PC-9 (cell line): ENCODE measurements around the gene KRT82. TPM values are rescaled to one million over a fixed set of nuclear protein-coding genes. Genes with fewer than 3 reads are reported as not detected.

Experiments used
- BruUV-seq: library from RNA; stranded (reverse); fragments of 400-500 nt; replicated peaks from 2 replicates; lab custom pipeline; 2021; lab: Mats Ljungman, UMichigan
- CTCF ChIA-PET: fragments of 300-600 bp; sonication (Branson Sonifier 250); formaldehyde crosslinking; loops from one replicate; lab custom pipeline; 2022; ENCODE audit warnings: antibody characterized with exemption; lab: Charles Lee
- POLR2A ChIA-PET: fragments of 300-600 bp; sonication (Branson Sonifier 250); formaldehyde crosslinking; loops from one replicate; lab custom pipeline; 2022; ENCODE audit warnings: antibody characterized with exemption; ENCODE audit not compliant: unreplicated experiment; lab: Charles Lee
- DNase-seq, 2 experiments: peaks; one replicate each; pipeline versions ENCODE4 v3.0.0 to v3.0.0-alpha.2; 2015 to 2022; ENCODE audit warnings: mixed read lengths in 1 of 2
- H2AFZ ChIP-seq: fragments of 200-600 bp; sonication (generic); 2 replicates; pipeline ENCODE4 v1.8.1; 2017; ENCODE audit warnings: antibody characterized with exemption
- H3F3A ChIP-seq: fragments of 200-600 bp; sonication (generic); 2 replicates; pipeline ENCODE4 v1.8.1; 2017; ENCODE audit warnings: antibody characterized with exemption, mild to moderate bottlenecking, low read depth; ENCODE audit not compliant: insufficient read depth
- H3K27ac ChIP-seq: fragments of 200-600 bp; sonication (generic); 2 replicates; pipeline ENCODE4 v1.6.1; 2016; ENCODE audit warnings: mixed run types
- H3K27me3 ChIP-seq: fragments of 200-600 bp; sonication (generic); 2 replicates; pipeline ENCODE4 v1.6.1; 2016; ENCODE audit warnings: low read depth, mixed run types; ENCODE audit not compliant: insufficient read depth
- H3K36me3 ChIP-seq: fragments of 200-600 bp; sonication (generic); 2 replicates; pipeline ENCODE4 v1.6.1; 2016; ENCODE audit warnings: low read depth, mixed run types
- H3K4me1 ChIP-seq: fragments of 200-600 bp; sonication (generic); replicated peaks from 2 replicates; pipeline ENCODE4 v1.6.1; 2016; ENCODE audit warnings: mixed run types; ENCODE audit not compliant: insufficient read depth
- H3K4me2 ChIP-seq: fragments of 200-600 bp; sonication (generic); 2 replicates; pipeline ENCODE4 v1.6.1; 2017; ENCODE audit warnings: mixed run types
- H3K4me3 ChIP-seq: fragments of 200-600 bp; sonication (generic); 2 replicates; pipeline ENCODE4 v1.6.1; 2016; ENCODE audit warnings: mixed run types
- H3K79me2 ChIP-seq: fragments of 200-600 bp; sonication (generic); 2 replicates; pipeline ENCODE4 v1.6.1; 2017; ENCODE audit warnings: low read depth, mixed run types
- H3K9me2 ChIP-seq: fragments of 200-600 bp; sonication (generic); 2 replicates; pipeline ENCODE4 v1.8.1; 2017; ENCODE audit warnings: mild to moderate bottlenecking; ENCODE audit not compliant: insufficient read depth
- H3K9me3 ChIP-seq: fragments of 200-600 bp; sonication (generic); 2 replicates; pipeline ENCODE4 v1.8.1; 2016; ENCODE audit warnings: low read depth; ENCODE audit not compliant: insufficient read depth
- H4K20me1 ChIP-seq: fragments of 200-600 bp; sonication (generic); 2 replicates; pipeline ENCODE4 v1.8.1; 2017; ENCODE audit not compliant: insufficient read depth
- CTCF ChIP-seq: fragments of 200-600 bp; sonication (generic); conservative IDR thresholded peaks from 2 replicates; pipeline ENCODE4 v1.6.1; 2017; ENCODE audit warnings: mixed run types, antibody characterized with exemption, mild to moderate bottlenecking, moderate library complexity
- EZH2 ChIP-seq: fragments of 200-600 bp; sonication (generic); IDR thresholded peaks from 2 replicates; pipeline ENCODE4 v1.8.0; 2017; ENCODE audit warnings: antibody characterized with exemption, low read depth
- intact Hi-C: fragments of 100-400 bp; cut with micrococcal nuclease; formaldehyde crosslinking; loops from one replicate; pipeline ENCODE4 v1.10.0; 2022; ENCODE audit not compliant: unreplicated experiment
- total RNA-seq: library from RNA; stranded (reverse); gene quantifications from 2 replicates; pipeline ENCODE4 v1.2.3, GENCODE V29; 2021

Gene KRT82
- total RNA-seq, 1 experiment from 2014 or later = not detected

DNA sequence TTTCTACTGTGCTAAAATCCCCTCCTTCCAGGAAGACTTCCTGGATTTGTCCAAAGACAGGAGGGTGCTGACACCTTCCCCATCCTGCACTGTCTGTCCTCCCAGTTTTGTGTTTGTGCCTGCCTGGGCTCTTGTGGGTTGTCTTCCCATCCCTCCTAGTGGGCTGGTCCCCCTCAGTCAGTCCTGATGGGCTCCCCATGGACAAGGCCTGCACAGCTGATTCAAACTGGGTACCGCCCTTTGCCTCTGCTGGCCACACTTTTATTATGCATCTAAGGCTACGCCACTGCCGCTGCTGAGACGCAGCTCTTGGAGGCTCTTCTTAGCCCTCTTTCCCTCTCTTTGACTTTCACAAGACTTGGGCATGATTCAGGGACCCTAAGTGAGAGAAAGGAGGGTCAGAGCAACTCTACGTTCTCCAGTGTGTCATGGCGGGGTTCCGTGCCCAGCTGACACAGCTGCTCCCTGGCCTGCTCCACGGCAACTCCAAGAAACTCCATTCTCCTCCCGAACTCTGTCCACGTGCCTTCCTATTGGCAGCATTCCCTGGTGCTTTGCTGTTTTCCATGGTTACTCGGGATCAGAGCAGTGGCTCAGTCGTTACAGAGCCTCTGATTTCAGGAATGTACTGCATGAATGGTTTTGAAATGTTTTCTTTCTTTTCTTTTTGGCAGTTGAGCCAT lies 35.1 kb downstream of the KRT82 start:
- H3F3A ChIP-seq = no peaks in the 10 kb centered on the region
- H4K20me1 ChIP-seq = no peaks in the 10 kb centered on the region
- intact Hi-C loops = loop anchor here (5.0 kb wide), 1 partner anchor 44 kb away; no protein-coding TSS in a partner anchor
- H3K36me3 ChIP-seq = no peaks in the 10 kb centered on the region
- peaks cover 9% of the 10 kb centered on the region for H3K4me1 ChIP-seq
- no peaks in the 10 kb centered on the region for H3K9me2 ChIP-seq
- H3K79me2 ChIP-seq = no peaks in the 10 kb centered on the region
- H3K4me2 ChIP-seq = no peak overlapping the region
- H3K4me3 ChIP-seq = no peak overlapping the region
- POLR2A ChIA-PET = interaction anchor here (0.6 kb wide), 2 partner anchors 69 to 92 kb away, joined by 4 read pairs; no protein-coding TSS in a partner anchor
- H3K27me3 ChIP-seq = no peaks in the 10 kb centered on the region
- H2AFZ ChIP-seq = no peak overlapping the region
- BruUV-seq = no TSS peak
- DNase-seq = no peak
- CTCF ChIA-PET = interaction anchor here (0.5 to 2.3 kb wide), 4 partner anchors 216 to 508 kb away, joined by 4 to 20 read pairs (median 8); no protein-coding TSS in a partner anchor
- H3K9me3 ChIP-seq = no peaks in the 10 kb centered on the region
- no peak for TF ChIP-seq EZH2
- H3K27ac ChIP-seq = no peak overlapping the region

GRCh38 chr12:52369809-52370208 lies 36.3 kb downstream of the KRT82 start:
- ChIA-PET POLR2A (interaction anchor here (0.6 kb wide), 2 partner anchors 86 to 526 kb away, joined by 4 to 6 read pairs; no protein-coding TSS in a partner anchor), CTCF (interaction anchor here (0.6 kb wide), 1 partner anchor 494 kb away, joined by 7 read pairs; no protein-coding TSS in a partner anchor)
- no peaks in the 10 kb centered on the region for H3K36me3 ChIP-seq
- no peak overlapping the region for H3K4me2 ChIP-seq
- BruUV-seq = no TSS peak
- H3K27me3 ChIP-seq = no peaks in the 10 kb centered on the region
- no peak overlapping the region for H3K27ac ChIP-seq
- intact Hi-C loops = loop anchor here (5.0 kb wide), 1 partner anchor 43 kb away; no protein-coding TSS in a partner anchor
- no peak for TF ChIP-seq CTCF
- no peak for TF ChIP-seq EZH2
- H4K20me1 ChIP-seq = no peaks in the 10 kb centered on the region
- no peak overlapping the region for H2AFZ ChIP-seq
- no peak overlapping the region for H3K4me3 ChIP-seq
- H3K4me1 ChIP-seq = peaks cover 9% of the 10 kb centered on the region
- H3K79me2 ChIP-seq = no peaks in the 10 kb centered on the region
- H3F3A ChIP-seq = no peaks in the 10 kb centered on the region
- H3K9me2 ChIP-seq = no peaks in the 10 kb centered on the region
- H3K9me3 ChIP-seq = no peaks in the 10 kb centered on the region
- no peak for DNase-seq

DNA sequence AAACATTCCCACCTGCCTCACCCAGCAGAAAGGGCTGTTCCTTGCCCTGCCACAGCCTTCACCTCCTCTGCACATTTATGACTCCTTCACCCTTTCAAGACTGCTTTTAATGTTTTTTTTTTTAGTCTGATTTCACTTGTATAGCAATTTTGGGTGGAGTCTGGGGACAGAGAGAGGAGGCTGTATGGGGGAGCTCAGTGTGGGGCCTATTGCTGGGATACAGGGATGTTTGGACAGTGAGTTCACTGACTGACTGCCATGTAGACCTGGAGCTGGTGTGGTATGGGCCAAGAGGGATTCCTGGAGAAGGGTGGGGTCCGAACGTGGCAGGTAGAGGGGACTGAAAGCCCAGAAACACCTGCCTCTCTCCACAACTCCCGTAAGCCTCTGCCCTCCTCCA lies 36.9 kb downstream of the KRT82 start:
- H3K4me2 ChIP-seq = no peak overlapping the region
- H2AFZ ChIP-seq = no peak overlapping the region
- H3K4me3 ChIP-seq = no peak overlapping the region
- H3K9me3 ChIP-seq = no peaks in the 10 kb centered on the region
- no peaks in the 10 kb centered on the region for H3F3A ChIP-seq
- DNase-seq = no peak
- H3K27me3 ChIP-seq = no peaks in the 10 kb centered on the region
- POLR2A ChIA-PET = interaction anchor here (0.5 to 0.6 kb wide), 2 partner anchors 87 to 225 kb away, joined by 3 to 6 read pairs; no protein-coding TSS in a partner anchor
- CTCF ChIA-PET = interaction anchor here (0.6 to 0.7 kb wide), 2 partner anchors 38 to 152 kb away, joined by 3 to 4 read pairs; no protein-coding TSS in a partner anchor
- no peak overlapping the region for H3K27ac ChIP-seq
- no peaks in the 10 kb centered on the region for H3K36me3 ChIP-seq
- peaks cover 9% of the 10 kb centered on the region for H3K4me1 ChIP-seq
- no TSS peak for BruUV-seq
- intact Hi-C loops = no loop called here
- no peaks in the 10 kb centered on the region for H3K79me2 ChIP-seq
- no peaks in the 10 kb centered on the region for H3K9me2 ChIP-seq
- TF ChIP-seq EZH2 = no peak
- TF ChIP-seq CTCF = no peak
- H4K20me1 ChIP-seq = no peaks in the 10 kb centered on the region
